OCI-LY7 (cell line): ENCODE measurements around the gene BICD1.

Experiments used
- CTCF ChIP-seq: fragments of 200-600 bp; sonication (generic); conservative IDR thresholded peaks from 2 replicates; pipeline ENCODE4 v1.5.1; 2014; ENCODE audit warnings: mild to moderate bottlenecking, antibody characterized with exemption, low read length, moderate library complexity, mixed read lengths
- EZH2phosphoT487 ChIP-seq: fragments of 200-600 bp; sonication (generic); IDR thresholded peaks from 2 replicates; pipeline ENCODE4 v1.6.1; 2018; ENCODE audit warnings: low read depth, borderline replicate concordance, mild to moderate bottlenecking, mixed run types, antibody characterized with exemption, low read length, moderate library complexity, mixed read lengths

- TF ChIP-seq CTCF, result no peak
- no peak for TF ChIP-seq EZH2phosphoT487
These were observed 39.6 kb downstream of the BICD1 start for GRCh38 chr12:32146074-32146873.
